ENCODE data around the gene GALT. TPM values are rescaled to one million over a fixed set of nuclear protein-coding genes. Genes with fewer than 3 reads are reported as not detected.
A peak's percentile ranks its signal among the peaks of the same experiment; 100 is the strongest.

Gene GALT
- total RNA-seq, 2 donors from 2014 or later = 30.9 to 35.0 TPM

- no peak for TF ChIP-seq CTCF (IDR thresholded peaks at IDR 0.05)
- no peak overlapping the region for H3K27ac ChIP-seq
- DNase-seq (ENCODE audit: low spot score) = no peak
Observed at GRCh38 chr9:34644766-34645314, 1.6 kb upstream of the GALT start.

GRCh38 chr9:34647084-34647403 lies 569 bp downstream of the GALT start:
- Histone ChIP-seq H3K27ac (peak overlapping the region; percentile 84 to 87), H3K4me3 (peak overlapping the region; percentile 49 to 71), H3K36me3 (peaks cover 20% of the 10 kb centered on the region), H3K9me3 (no peaks in the 10 kb centered on the region), H3K27me3 (no peaks in the 10 kb centered on the region), H3K4me1 (peaks cover 0 to 42% of the 10 kb centered on the region in 2 donors)
- no peak for DNase-seq (ENCODE audit: low spot score)
- no peak for TF ChIP-seq CTCF (IDR thresholded peaks at IDR 0.05)

More at GRCh38 chr9:34644766-34645314, 1.6 kb upstream of the GALT start:
- Histone ChIP-seq H3K27me3 (no peaks in the 10 kb centered on the region), H3K36me3 (peaks cover 16% of the 10 kb centered on the region), H3K9me3 (no peaks in the 10 kb centered on the region), H3K4me1 (peaks cover 0 to 29% of the 10 kb centered on the region in 2 donors), H3K4me3 (no peak overlapping the region)

- Histone ChIP-seq H3K4me3 (peak overlapping the region; percentile 49 to 71), H3K27me3 (no peaks in the 10 kb centered on the region), H3K36me3 (peaks cover 20% of the 10 kb centered on the region), H3K4me1 (peaks cover 0 to 47% of the 10 kb centered on the region in 2 donors), H3K9me3 (no peaks in the 10 kb centered on the region), H3K27ac (peak overlapping the region; percentile 84 to 87)
- TF ChIP-seq CTCF (IDR thresholded peaks at IDR 0.05) = no peak
- no peak for DNase-seq (ENCODE audit: low spot score)
Observed at GRCh38 chr9:34647651-34648050, 1.2 kb downstream of the GALT start.

GRCh38 chr9:34648673-34649072 lies 2.2 kb downstream of the GALT start:
- H3K27me3 ChIP-seq = no peaks in the 10 kb centered on the region
- TF ChIP-seq CTCF (IDR thresholded peaks at IDR 0.05) = no peak
- peaks cover 20% of the 10 kb centered on the region for H3K36me3 ChIP-seq
- H3K4me3 ChIP-seq = no peak overlapping the region
- H3K4me1 ChIP-seq = peaks cover 0 to 57% of the 10 kb centered on the region in 2 donors
- DNase-seq (ENCODE audit: low spot score) = no peak
- H3K27ac ChIP-seq = no peak overlapping the region
- H3K9me3 ChIP-seq = no peaks in the 10 kb centered on the region

DNA sequence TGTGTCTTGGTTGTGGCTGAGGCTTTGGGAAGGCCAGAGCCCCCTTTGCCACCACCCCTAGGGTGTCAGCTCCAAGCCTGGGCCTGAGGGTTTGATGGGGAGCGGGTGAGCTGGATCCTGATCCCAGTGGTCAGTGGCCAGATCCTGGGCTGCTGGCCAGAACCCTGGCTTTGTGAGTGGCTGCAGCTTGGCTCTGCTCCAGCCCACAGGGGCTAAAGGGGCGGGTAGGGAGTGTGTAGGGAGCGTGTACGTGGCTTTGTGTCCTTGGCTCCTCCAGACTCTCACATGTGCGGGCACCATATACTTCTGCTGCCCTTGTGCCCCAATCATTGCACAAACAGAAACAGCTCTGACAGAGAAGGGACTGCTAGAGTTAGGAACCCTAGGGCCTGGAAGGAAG lies 4.3 kb downstream of the GALT start:
- Histone ChIP-seq H3K27ac (peak overlapping the region; percentile 85 to 93), H3K4me3 (no peak overlapping the region), H3K4me1 (peaks cover 0 to 79% of the 10 kb centered on the region in 2 donors), H3K36me3 (peaks cover 20% of the 10 kb centered on the region), H3K27me3 (no peaks in the 10 kb centered on the region), H3K9me3 (no peaks in the 10 kb centered on the region)
- TF ChIP-seq CTCF (IDR thresholded peaks at IDR 0.05) = no peak
- no peak for DNase-seq (ENCODE audit: low spot score)

- no peaks in the 10 kb centered on the region for H3K9me3 ChIP-seq
- H3K27me3 ChIP-seq = no peaks in the 10 kb centered on the region
- peaks cover 0 to 78% of the 10 kb centered on the region in 2 donors for H3K4me1 ChIP-seq
- H3K36me3 ChIP-seq = peaks cover 20% of the 10 kb centered on the region
- H3K27ac ChIP-seq = peak overlapping the region; percentile 85 to 93
- DNase-seq (ENCODE audit: low spot score) = no peak
- TF ChIP-seq CTCF (IDR thresholded peaks at IDR 0.05) = no peak
- peak overlapping the region; percentile 29 to 52 for H3K4me3 ChIP-seq
Observed at GRCh38 chr9:34651321-34651720, 4.8 kb downstream of the GALT start.

All from right atrium auricular region (tissue), 2 donors.